Body of pancreas (tissue), 4 donors: ENCODE results near the gene PXDC1.

Source experiments
- POLR2A ChIP-seq, 3 donors: fragments of 450-650 bp; IDR thresholded peaks; one replicate each; pipeline ENCODE4 v1.6.1; 2016; ENCODE audit warnings: antibody characterized with exemption in 3 of 3, mild to moderate bottlenecking in 2 of 3
- TF ChIP-seq, protein P1 (sequence below), 7 experiments: fragments of 450-650 bp in 4 of 7; fragments of 200-600 bp in 3 of 7; sonication (generic) in 3 of 7; IDR thresholded peaks; one replicate each; pipeline ENCODE4 v1.5.1; 2016 to 2019; ENCODE audit warnings: antibody characterized with exemption in 7 of 7

- TF ChIP-seq, protein P1, sequence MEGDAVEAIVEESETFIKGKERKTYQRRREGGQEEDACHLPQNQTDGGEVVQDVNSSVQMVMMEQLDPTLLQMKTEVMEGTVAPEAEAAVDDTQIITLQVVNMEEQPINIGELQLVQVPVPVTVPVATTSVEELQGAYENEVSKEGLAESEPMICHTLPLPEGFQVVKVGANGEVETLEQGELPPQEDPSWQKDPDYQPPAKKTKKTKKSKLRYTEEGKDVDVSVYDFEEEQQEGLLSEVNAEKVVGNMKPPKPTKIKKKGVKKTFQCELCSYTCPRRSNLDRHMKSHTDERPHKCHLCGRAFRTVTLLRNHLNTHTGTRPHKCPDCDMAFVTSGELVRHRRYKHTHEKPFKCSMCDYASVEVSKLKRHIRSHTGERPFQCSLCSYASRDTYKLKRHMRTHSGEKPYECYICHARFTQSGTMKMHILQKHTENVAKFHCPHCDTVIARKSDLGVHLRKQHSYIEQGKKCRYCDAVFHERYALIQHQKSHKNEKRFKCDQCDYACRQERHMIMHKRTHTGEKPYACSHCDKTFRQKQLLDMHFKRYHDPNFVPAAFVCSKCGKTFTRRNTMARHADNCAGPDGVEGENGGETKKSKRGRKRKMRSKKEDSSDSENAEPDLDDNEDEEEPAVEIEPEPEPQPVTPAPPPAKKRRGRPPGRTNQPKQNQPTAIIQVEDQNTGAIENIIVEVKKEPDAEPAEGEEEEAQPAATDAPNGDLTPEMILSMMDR (IDR thresholded peaks at IDR 0.05) = no peak
- peak; percentile 23 to 51 (median 50) for TF ChIP-seq POLR2A (IDR thresholded peaks at IDR 0.05)
Observed at GRCh38 chr6:3750317-3751076, 1.0 kb downstream of the PXDC1 start.
